ENCODE data around the gene HS6ST3. TPM values are rescaled to one million over a fixed set of nuclear protein-coding genes. Genes with fewer than 3 reads are reported as not detected.

Gene HS6ST3
- total and polyA plus RNA-seq, 2 donors from 2014 or later: 0.47 to 1.2 TPM

- DNase-seq (no peak), FAIRE-seq (no peak)
- TF ChIP-seq, protein P1, sequence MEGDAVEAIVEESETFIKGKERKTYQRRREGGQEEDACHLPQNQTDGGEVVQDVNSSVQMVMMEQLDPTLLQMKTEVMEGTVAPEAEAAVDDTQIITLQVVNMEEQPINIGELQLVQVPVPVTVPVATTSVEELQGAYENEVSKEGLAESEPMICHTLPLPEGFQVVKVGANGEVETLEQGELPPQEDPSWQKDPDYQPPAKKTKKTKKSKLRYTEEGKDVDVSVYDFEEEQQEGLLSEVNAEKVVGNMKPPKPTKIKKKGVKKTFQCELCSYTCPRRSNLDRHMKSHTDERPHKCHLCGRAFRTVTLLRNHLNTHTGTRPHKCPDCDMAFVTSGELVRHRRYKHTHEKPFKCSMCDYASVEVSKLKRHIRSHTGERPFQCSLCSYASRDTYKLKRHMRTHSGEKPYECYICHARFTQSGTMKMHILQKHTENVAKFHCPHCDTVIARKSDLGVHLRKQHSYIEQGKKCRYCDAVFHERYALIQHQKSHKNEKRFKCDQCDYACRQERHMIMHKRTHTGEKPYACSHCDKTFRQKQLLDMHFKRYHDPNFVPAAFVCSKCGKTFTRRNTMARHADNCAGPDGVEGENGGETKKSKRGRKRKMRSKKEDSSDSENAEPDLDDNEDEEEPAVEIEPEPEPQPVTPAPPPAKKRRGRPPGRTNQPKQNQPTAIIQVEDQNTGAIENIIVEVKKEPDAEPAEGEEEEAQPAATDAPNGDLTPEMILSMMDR (IDR thresholded peaks at IDR 0.05; ENCODE audit: borderline replicate concordance, extremely low read depth, insufficient read depth): no peak
- Histone ChIP-seq H3K9me3 (ENCODE audit: control insufficient read depth in 2 of 3, insufficient read depth in 1 of 3, low read length in 3 of 3) (no peaks in the 10 kb centered on the region), H3K4me1 (ENCODE audit: control insufficient read depth in 2 of 3, insufficient read depth in 2 of 3, low read depth in 1 of 3, low read length in 3 of 3) (no peaks in the 10 kb centered on the region), H3K9ac (ENCODE audit: low read length in 3 of 3) (no peak overlapping the region), H3K4me3 (ENCODE audit: low read length in 3 of 3) (no peak overlapping the region), H3K36me3 (ENCODE audit: control insufficient read depth in 2 of 3, insufficient read depth in 3 of 3, low read length in 3 of 3) (no peaks in the 10 kb centered on the region), H3K27me3 (ENCODE audit: control insufficient read depth, insufficient read depth, low read length) (no peaks in the 10 kb centered on the region), H3K27ac (ENCODE audit: low read depth in 2 of 2, low read length in 2 of 2) (no peak overlapping the region)
- intact Hi-C loops (cut with DNase I): no loop called here
Measured at GRCh38 chr13:96159725-96160124, 69.8 kb downstream of the HS6ST3 start.

GRCh38 chr13:96161141-96161540 is 71.2 kb downstream of the HS6ST3 start:
- TF ChIP-seq, protein P1 (IDR thresholded peaks at IDR 0.05; ENCODE audit: borderline replicate concordance, extremely low read depth, insufficient read depth): no peak
- FAIRE-seq (no peak), DNase-seq (no peak)
- Histone ChIP-seq H3K36me3 (ENCODE audit: control insufficient read depth in 2 of 3, insufficient read depth in 3 of 3, low read length in 3 of 3) (no peaks in the 10 kb centered on the region), H3K27me3 (ENCODE audit: control insufficient read depth, insufficient read depth, low read length) (no peaks in the 10 kb centered on the region), H3K27ac (ENCODE audit: low read depth in 2 of 2, low read length in 2 of 2) (no peak overlapping the region), H3K4me3 (ENCODE audit: low read length in 3 of 3) (no peak overlapping the region), H3K9me3 (ENCODE audit: control insufficient read depth in 2 of 3, insufficient read depth in 1 of 3, low read length in 3 of 3) (no peaks in the 10 kb centered on the region), H3K4me1 (ENCODE audit: control insufficient read depth in 2 of 3, insufficient read depth in 2 of 3, low read depth in 1 of 3, low read length in 3 of 3) (no peaks in the 10 kb centered on the region), H3K9ac (ENCODE audit: low read length in 3 of 3) (no peak overlapping the region)
- intact Hi-C loops (cut with DNase I): no loop called here

DNA sequence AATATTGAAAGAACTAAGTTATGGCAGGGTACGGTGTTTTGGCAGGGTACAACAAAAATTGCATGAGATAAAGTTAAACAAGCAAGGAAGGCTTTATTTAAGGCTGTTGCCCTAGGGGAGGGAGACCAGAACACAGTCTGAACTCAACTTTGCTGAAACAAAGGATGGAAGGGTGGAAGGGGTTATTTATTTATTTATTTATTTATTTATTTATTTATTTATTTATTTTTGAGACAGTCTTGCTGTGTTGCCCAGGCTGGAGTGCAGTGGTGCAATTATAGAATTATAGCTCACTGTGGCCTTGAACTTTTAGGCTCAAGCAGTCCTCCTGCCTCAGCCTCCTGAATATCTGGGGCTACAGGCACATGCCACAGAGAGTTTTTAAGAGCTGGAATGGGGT is 75.9 kb downstream of the HS6ST3 start:
- Histone ChIP-seq H3K27ac (ENCODE audit: low read depth in 2 of 2, low read length in 2 of 2) (no peak overlapping the region), H3K9me3 (ENCODE audit: control insufficient read depth in 2 of 3, insufficient read depth in 1 of 3, low read length in 3 of 3) (no peaks in the 10 kb centered on the region), H3K9ac (ENCODE audit: low read length in 3 of 3) (no peak overlapping the region), H3K4me1 (ENCODE audit: control insufficient read depth in 2 of 3, insufficient read depth in 2 of 3, low read depth in 1 of 3, low read length in 3 of 3) (no peaks in the 10 kb centered on the region), H3K4me3 (ENCODE audit: low read length in 3 of 3) (no peak overlapping the region), H3K36me3 (ENCODE audit: control insufficient read depth in 2 of 3, insufficient read depth in 3 of 3, low read length in 3 of 3) (no peaks in the 10 kb centered on the region), H3K27me3 (ENCODE audit: control insufficient read depth, insufficient read depth, low read length) (no peaks in the 10 kb centered on the region)
- DNase-seq (no peak), FAIRE-seq (no peak)
- TF ChIP-seq, protein P1 (IDR thresholded peaks at IDR 0.05; ENCODE audit: borderline replicate concordance, extremely low read depth, insufficient read depth): no peak
- intact Hi-C loops (cut with DNase I): no loop called here

DNA sequence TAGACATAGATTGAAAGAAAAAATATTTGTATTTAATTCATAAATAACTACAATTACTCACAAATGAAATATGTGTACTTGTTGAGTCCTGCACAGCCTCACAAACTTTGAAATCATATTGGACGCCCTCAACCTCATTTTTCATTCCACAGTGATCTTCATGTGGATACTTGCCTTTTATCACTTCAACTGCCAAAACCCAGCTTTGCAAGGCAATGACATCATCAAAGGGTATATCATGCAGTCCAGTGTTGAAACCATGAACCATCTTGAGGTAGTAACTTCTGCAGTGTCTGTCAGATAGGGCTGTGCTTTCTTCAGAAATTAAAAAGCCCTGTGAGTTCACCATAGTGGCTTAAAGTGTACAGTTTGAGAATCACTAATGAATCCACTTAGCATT is 82.2 kb downstream of the HS6ST3 start:
- TF ChIP-seq, protein P1 (IDR thresholded peaks at IDR 0.05; ENCODE audit: borderline replicate concordance, extremely low read depth, insufficient read depth): no peak
- intact Hi-C loops (cut with DNase I): no loop called here
- Histone ChIP-seq H3K27me3 (ENCODE audit: control insufficient read depth, insufficient read depth, low read length) (no peaks in the 10 kb centered on the region), H3K36me3 (ENCODE audit: control insufficient read depth in 2 of 3, insufficient read depth in 3 of 3, low read length in 3 of 3) (no peaks in the 10 kb centered on the region), H3K9me3 (ENCODE audit: control insufficient read depth in 2 of 3, insufficient read depth in 1 of 3, low read length in 3 of 3) (no peaks in the 10 kb centered on the region), H3K4me3 (ENCODE audit: low read length in 3 of 3) (no peak overlapping the region), H3K4me1 (ENCODE audit: control insufficient read depth in 2 of 3, insufficient read depth in 2 of 3, low read depth in 1 of 3, low read length in 3 of 3) (no peaks in the 10 kb centered on the region), H3K9ac (ENCODE audit: low read length in 3 of 3) (no peak overlapping the region), H3K27ac (ENCODE audit: low read depth in 2 of 2, low read length in 2 of 2) (no peak overlapping the region)
- DNase-seq (no peak), FAIRE-seq (no peak)
